Testis (tissue), 2 donors: Measurements from ENCODE around the gene OR13C8.

Source experiments
- CTCF ChIP-seq, 3 experiments: fragments of 450-650 bp in 2 of 3; fragments of 200-600 bp in 1 of 3; sonication (generic) in 1 of 3; IDR thresholded peaks; one replicate each; pipeline ENCODE4 v1.5.1; 2016 to 2019; ENCODE audit warnings: antibody characterized with exemption in 3 of 3, mild to moderate bottlenecking in 2 of 3, moderate library complexity in 1 of 3
- POLR2A ChIP-seq: fragments of 450-650 bp; IDR thresholded peaks from one replicate; pipeline ENCODE4 v1.6.1; 2017; ENCODE audit warnings: antibody characterized with exemption, mild to moderate bottlenecking, moderate library complexity

GRCh38 chr9:104580562-104580961, 11.6 kb downstream of the OR13C8 start:
- TF ChIP-seq CTCF (IDR thresholded peaks at IDR 0.05) (no peak), POLR2A (no peak)
